ENCODE measurements around the gene KCNJ12. TPM values are rescaled to one million over a fixed set of nuclear protein-coding genes. Genes with fewer than 3 reads are reported as not detected.

KCNJ12 gene
- total and polyA plus RNA-seq, 2 donors from 2014 or later, result 3.1 to 3.4 TPM

- Histone ChIP-seq H3K27me3 (ENCODE audit: control insufficient read depth, insufficient read depth, low read length) (no peaks in the 10 kb centered on the region), H3K4me1 (ENCODE audit: control insufficient read depth in 2 of 3, insufficient read depth in 2 of 3, low read depth in 1 of 3, low read length in 3 of 3) (no peaks in the 10 kb centered on the region), H3K9ac (ENCODE audit: low read length in 3 of 3) (no peak overlapping the region), H3K4me3 (ENCODE audit: low read length in 3 of 3) (no peak overlapping the region), H3K27ac (ENCODE audit: low read depth in 2 of 2, low read length in 2 of 2) (no peak overlapping the region), H3K9me3 (ENCODE audit: control insufficient read depth in 2 of 3, insufficient read depth in 1 of 3, low read length in 3 of 3) (no peaks in the 10 kb centered on the region), H3K36me3 (ENCODE audit: control insufficient read depth in 2 of 3, insufficient read depth in 3 of 3, low read length in 3 of 3) (no peaks in the 10 kb centered on the region)
- FAIRE-seq, result no peak
- intact Hi-C loops (cut with DNase I), result no loop called here
- DNase-seq, result no peak
- TF ChIP-seq CTCF (IDR thresholded peaks at IDR 0.05; ENCODE audit: borderline replicate concordance, extremely low read depth, insufficient read depth), result no peak
Observed at GRCh38 chr17:21390294-21390693, 14.1 kb downstream of the KCNJ12 start.

- no peak for FAIRE-seq
- Histone ChIP-seq H3K27ac (ENCODE audit: low read depth in 2 of 2, low read length in 2 of 2) (no peak overlapping the region), H3K9ac (ENCODE audit: low read length in 3 of 3) (no peak overlapping the region), H3K4me1 (ENCODE audit: control insufficient read depth in 2 of 3, insufficient read depth in 2 of 3, low read depth in 1 of 3, low read length in 3 of 3) (no peaks in the 10 kb centered on the region), H3K9me3 (ENCODE audit: control insufficient read depth in 2 of 3, insufficient read depth in 1 of 3, low read length in 3 of 3) (no peaks in the 10 kb centered on the region), H3K4me3 (ENCODE audit: low read length in 3 of 3) (no peak overlapping the region), H3K27me3 (ENCODE audit: control insufficient read depth, insufficient read depth, low read length) (no peaks in the 10 kb centered on the region), H3K36me3 (ENCODE audit: control insufficient read depth in 2 of 3, insufficient read depth in 3 of 3, low read length in 3 of 3) (no peaks in the 10 kb centered on the region)
- DNase-seq, result no peak
- TF ChIP-seq CTCF (IDR thresholded peaks at IDR 0.05; ENCODE audit: borderline replicate concordance, extremely low read depth, insufficient read depth), result no peak
- intact Hi-C loops (cut with DNase I), result no loop called here
Observed at GRCh38 chr17:21392266-21392665, 16.1 kb downstream of the KCNJ12 start.

GRCh38 chr17:21394265-21394664 is 18.1 kb downstream of the KCNJ12 start:
- no peak for TF ChIP-seq CTCF (IDR thresholded peaks at IDR 0.05; ENCODE audit: borderline replicate concordance, extremely low read depth, insufficient read depth)
- no peaks in the 10 kb centered on the region for H3K27me3 ChIP-seq (ENCODE audit: control insufficient read depth, insufficient read depth, low read length)
- no peaks in the 10 kb centered on the region for H3K4me1 ChIP-seq (ENCODE audit: control insufficient read depth in 2 of 3, insufficient read depth in 2 of 3, low read depth in 1 of 3, low read length in 3 of 3)
- H3K27ac ChIP-seq (ENCODE audit: low read depth in 2 of 2, low read length in 2 of 2), result no peak overlapping the region
- DNase-seq (no peak), FAIRE-seq (no peak)
- intact Hi-C loops (cut with DNase I), result no loop called here
- H3K4me3 ChIP-seq (ENCODE audit: low read length in 3 of 3), result no peak overlapping the region
- H3K9ac ChIP-seq (ENCODE audit: low read length in 3 of 3), result no peak overlapping the region
- H3K36me3 ChIP-seq (ENCODE audit: control insufficient read depth in 2 of 3, insufficient read depth in 3 of 3, low read length in 3 of 3), result no peaks in the 10 kb centered on the region
- H3K9me3 ChIP-seq (ENCODE audit: control insufficient read depth in 2 of 3, insufficient read depth in 1 of 3, low read length in 3 of 3), result no peaks in the 10 kb centered on the region

GRCh38 chr17:21395764-21396163 is 19.6 kb downstream of the KCNJ12 start:
- no peak for TF ChIP-seq CTCF (IDR thresholded peaks at IDR 0.05; ENCODE audit: borderline replicate concordance, extremely low read depth, insufficient read depth)
- FAIRE-seq (no peak), DNase-seq (no peak)
- H3K9me3 ChIP-seq (ENCODE audit: control insufficient read depth in 2 of 3, insufficient read depth in 1 of 3, low read length in 3 of 3), result no peaks in the 10 kb centered on the region
- H3K36me3 ChIP-seq (ENCODE audit: control insufficient read depth in 2 of 3, insufficient read depth in 3 of 3, low read length in 3 of 3), result no peaks in the 10 kb centered on the region
- H3K9ac ChIP-seq (ENCODE audit: low read length in 3 of 3), result no peak overlapping the region
- no peak overlapping the region for H3K27ac ChIP-seq (ENCODE audit: low read depth in 2 of 2, low read length in 2 of 2)
- intact Hi-C loops (cut with DNase I), result no loop called here
- H3K4me3 ChIP-seq (ENCODE audit: low read length in 3 of 3), result no peak overlapping the region
- no peaks in the 10 kb centered on the region for H3K4me1 ChIP-seq (ENCODE audit: control insufficient read depth in 2 of 3, insufficient read depth in 2 of 3, low read depth in 1 of 3, low read length in 3 of 3)
- H3K27me3 ChIP-seq (ENCODE audit: control insufficient read depth, insufficient read depth, low read length), result no peaks in the 10 kb centered on the region

All from kidney (tissue), 14 donors.